NB4 (cell line): ENCODE measurements around the gene ALDOA.

Source experiments
- DNase-seq: peaks from one replicate; pipeline ENCODE4 v3.0.0; 2010; ENCODE audit warnings: low read depth
- H3K4me3 ChIP-seq: one replicate; pipeline ENCODE4 v1.5.1; 2011; ENCODE audit warnings: mild to moderate bottlenecking, low read depth, low read length, moderate library complexity
- MYC ChIP-seq: IDR thresholded peaks from 2 replicates; pipeline ENCODE4 v1.6.1; 2011; ENCODE audit warnings: low read depth, low read length
- POLR2A ChIP-seq: IDR thresholded peaks from 2 replicates; pipeline ENCODE4 v1.6.1; 2011; ENCODE audit warnings: mild to moderate bottlenecking; ENCODE audit not compliant: insufficient read length; ENCODE audit errors: extremely low read depth
- TF ChIP-seq, protein P1 (sequence below): IDR thresholded peaks from 2 replicates; pipeline ENCODE4 v1.6.1; 2011; ENCODE audit warnings: low read depth, low read length
- TF ChIP-seq, protein P2 (sequence below): IDR thresholded peaks from one replicate; pipeline ENCODE4 v1.5.1; 2012; ENCODE audit warnings: low read depth, low read length

ALDOA gene

DNA sequence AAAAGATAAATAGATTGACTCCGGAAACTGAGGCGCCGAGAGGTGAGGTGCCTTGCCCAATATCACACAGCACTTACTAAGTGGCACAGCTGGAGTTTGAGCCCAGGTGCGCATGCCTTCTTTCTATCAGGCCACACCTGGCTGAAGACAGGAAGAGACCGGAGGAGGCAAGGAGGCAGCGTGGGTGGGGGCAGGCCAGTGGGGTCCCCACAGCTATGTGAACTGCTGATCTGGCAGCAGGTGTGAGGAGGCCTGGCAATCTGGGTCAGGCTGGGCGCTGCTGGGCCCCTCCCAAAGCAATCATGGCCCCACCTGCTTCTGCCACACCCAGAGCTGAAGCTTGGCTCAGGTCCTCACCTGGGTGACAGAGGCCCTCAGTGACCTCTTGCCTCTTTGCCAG lies 49.7 kb downstream of the ALDOA start:
- DNase-seq, result no peak

DNA sequence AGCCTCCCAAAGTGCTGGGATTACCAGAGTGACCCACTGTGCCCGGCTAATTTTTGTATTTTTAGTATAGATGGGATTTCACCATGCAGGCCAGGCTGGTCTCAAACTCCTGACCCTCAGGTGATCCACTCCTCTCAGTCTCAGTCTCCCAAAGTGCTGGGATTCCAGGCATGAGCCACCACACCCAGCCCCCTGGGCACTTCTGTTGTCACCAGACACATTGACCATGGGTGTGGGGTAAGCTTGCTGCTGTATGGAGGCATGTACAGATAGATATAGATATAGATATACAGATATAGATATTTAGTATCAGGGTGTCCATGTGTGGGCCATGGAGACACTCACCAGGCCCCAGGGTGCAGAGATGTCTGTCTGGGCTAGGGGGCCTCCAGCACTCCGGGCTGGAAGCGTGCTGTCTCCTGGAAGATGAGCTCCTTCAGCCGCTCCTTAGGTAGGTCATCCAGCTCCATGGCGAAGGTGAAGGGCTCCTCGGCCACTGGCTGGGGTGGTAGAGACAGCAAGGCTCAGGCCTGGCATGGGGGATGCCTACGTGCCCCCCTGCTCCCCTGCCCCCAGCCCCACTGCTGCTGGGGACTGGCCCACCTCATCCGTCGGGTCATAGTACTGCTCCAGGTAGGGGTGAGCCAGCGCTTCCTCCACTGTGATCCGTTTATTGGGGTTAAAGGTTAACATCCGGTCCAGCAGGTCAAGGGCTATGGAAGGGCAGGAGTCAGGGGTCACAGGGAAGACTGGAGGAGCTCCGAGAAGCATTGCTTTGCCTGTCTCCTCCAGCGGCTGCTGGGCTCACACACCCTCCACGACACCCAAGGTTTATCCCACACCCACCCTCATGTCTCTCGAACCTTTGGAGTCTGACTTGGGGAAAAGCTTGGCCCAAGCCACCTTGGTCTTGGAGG lies 51.0 kb downstream of the ALDOA start:
- TF ChIP-seq, protein P1, sequence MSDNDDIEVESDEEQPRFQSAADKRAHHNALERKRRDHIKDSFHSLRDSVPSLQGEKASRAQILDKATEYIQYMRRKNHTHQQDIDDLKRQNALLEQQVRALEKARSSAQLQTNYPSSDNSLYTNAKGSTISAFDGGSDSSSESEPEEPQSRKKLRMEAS, result no peak
- TF ChIP-seq POLR2A, result no peak
- no peak for TF ChIP-seq MYC
- TF ChIP-seq, protein P2, sequence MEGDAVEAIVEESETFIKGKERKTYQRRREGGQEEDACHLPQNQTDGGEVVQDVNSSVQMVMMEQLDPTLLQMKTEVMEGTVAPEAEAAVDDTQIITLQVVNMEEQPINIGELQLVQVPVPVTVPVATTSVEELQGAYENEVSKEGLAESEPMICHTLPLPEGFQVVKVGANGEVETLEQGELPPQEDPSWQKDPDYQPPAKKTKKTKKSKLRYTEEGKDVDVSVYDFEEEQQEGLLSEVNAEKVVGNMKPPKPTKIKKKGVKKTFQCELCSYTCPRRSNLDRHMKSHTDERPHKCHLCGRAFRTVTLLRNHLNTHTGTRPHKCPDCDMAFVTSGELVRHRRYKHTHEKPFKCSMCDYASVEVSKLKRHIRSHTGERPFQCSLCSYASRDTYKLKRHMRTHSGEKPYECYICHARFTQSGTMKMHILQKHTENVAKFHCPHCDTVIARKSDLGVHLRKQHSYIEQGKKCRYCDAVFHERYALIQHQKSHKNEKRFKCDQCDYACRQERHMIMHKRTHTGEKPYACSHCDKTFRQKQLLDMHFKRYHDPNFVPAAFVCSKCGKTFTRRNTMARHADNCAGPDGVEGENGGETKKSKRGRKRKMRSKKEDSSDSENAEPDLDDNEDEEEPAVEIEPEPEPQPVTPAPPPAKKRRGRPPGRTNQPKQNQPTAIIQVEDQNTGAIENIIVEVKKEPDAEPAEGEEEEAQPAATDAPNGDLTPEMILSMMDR, result no peak
- DNase-seq, result no peak
- H3K4me3 ChIP-seq, result no peak overlapping the region

More for the DNA sequence above, 49.7 kb downstream of the ALDOA start:
- TF ChIP-seq, protein P1, result no peak
- TF ChIP-seq POLR2A, result no peak
- TF ChIP-seq MYC, result no peak
- TF ChIP-seq, protein P2, result no peak
- H3K4me3 ChIP-seq, result no peak overlapping the region

DNA sequence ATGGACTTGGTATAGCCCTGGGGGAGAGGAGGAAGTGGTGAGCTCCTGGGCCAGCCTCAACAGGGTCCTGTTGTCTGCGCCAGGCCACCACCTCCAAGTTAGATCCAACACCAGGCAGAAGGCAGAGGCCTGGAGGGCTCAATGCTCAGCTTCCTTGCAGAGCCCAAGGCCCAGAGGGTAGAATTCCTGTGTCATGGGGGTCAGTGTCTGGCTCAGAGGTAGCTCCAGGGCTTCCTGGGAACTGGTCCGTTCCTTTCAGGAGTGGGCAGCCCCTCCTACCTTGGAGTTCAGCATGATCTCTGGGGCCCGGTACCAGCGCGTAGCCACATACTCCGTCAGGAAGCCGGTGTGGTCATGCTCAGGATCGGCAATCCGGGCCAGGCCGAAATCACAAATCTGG lies 52.2 kb downstream of the ALDOA start:
- DNase-seq, result no peak
- TF ChIP-seq, protein P1, result no peak
- TF ChIP-seq POLR2A (no peak), MYC (no peak)
- TF ChIP-seq, protein P2, result no peak
- no peak overlapping the region for H3K4me3 ChIP-seq

DNA sequence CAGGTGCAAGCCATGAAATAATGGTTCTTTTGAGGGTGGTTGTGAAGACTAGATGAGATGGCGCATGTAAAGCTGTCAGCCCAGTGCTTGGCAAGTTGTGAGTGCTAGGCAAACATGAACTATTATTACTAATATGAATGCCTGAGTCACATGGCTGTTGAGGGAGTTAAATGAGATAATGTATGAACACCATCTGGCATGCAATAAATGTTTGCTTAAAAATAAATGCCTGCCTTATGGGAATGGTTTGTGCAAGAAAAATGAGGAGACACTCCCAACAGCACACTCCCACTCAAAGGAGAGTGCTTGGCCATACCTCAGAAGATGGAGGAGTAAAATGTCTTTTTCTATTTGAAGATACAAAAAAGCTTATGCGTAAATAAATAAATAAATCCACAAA lies 53.9 kb downstream of the ALDOA start:
- no peak overlapping the region for H3K4me3 ChIP-seq
- TF ChIP-seq POLR2A (no peak), MYC (no peak)
- TF ChIP-seq, protein P2, result no peak
- TF ChIP-seq, protein P1, result no peak
- no peak for DNase-seq
